Uterus (tissue), 2 donors: ENCODE data around the gene ZNF428.

Source experiments
- CTCF ChIP-seq, 4 experiments: fragments of 200-600 bp in 2 of 4; fragments of 450-650 bp in 2 of 4; sonication (generic) in 2 of 4; IDR thresholded peaks; one replicate each; pipeline ENCODE4 v1.5.1; 2016 to 2019; ENCODE audit warnings: antibody characterized with exemption in 4 of 4, mild to moderate bottlenecking in 2 of 4, moderate library complexity in 1 of 4
- POLR2A ChIP-seq, 2 donors: fragments of 450-650 bp; IDR thresholded peaks; one replicate each; pipeline ENCODE4 v1.6.1; 2016; ENCODE audit warnings: antibody characterized with exemption in 2 of 2, mild to moderate bottlenecking in 1 of 2, moderate library complexity in 1 of 2

DNA sequence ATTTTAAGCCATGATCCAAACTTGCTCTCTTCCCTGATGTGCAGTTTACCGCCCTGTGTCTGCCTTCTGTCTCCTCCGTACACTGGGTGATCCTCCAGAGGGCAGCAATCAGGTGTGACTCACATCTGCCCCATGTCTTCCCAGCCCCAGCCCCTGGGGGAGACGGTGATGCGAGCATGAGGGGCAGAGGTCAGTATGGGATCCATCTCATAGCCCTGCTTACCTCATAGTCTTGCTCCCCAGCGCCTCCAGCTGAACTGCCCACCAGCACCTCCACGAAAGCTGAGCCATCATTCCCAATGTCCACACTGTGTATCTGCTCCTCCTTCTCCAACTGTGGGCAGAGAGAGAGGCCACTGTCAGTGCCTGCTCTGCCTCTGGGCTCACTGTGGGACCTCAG is 58.7 kb downstream of the ZNF428 start:
- TF ChIP-seq POLR2A (IDR thresholded peaks at IDR 0.05) (no peak), CTCF (IDR thresholded peaks at IDR 0.05) (no peak)
